Mammary epithelial cell (primary cell): ENCODE data around the gene SNAP91.

Source experiments
- EZH2 ChIP-seq: IDR thresholded peaks from 2 replicates; pipeline ENCODE4 v1.6.1; 2012; ENCODE audit warnings: low read length, inconsistent platforms, borderline replicate concordance
- TF ChIP-seq, protein P1 (sequence below), 2 donors: IDR thresholded peaks in 1 of 2; conservative IDR thresholded peaks in 1 of 2; 2 replicates each; pipeline ENCODE4 v1.5.1; 2011 to 2012; ENCODE audit warnings: inconsistent platforms in 2 of 2, low read length in 2 of 2, mild to moderate bottlenecking in 2 of 2, control low read depth in 1 of 2, low read depth in 1 of 2; ENCODE audit not compliant: insufficient read depth in 1 of 2; ENCODE audit errors: extremely low read depth in 1 of 2

GRCh38 chr6:83729871-83730270 is 21.0 kb upstream of the SNAP91 start:
- TF ChIP-seq, protein P1, sequence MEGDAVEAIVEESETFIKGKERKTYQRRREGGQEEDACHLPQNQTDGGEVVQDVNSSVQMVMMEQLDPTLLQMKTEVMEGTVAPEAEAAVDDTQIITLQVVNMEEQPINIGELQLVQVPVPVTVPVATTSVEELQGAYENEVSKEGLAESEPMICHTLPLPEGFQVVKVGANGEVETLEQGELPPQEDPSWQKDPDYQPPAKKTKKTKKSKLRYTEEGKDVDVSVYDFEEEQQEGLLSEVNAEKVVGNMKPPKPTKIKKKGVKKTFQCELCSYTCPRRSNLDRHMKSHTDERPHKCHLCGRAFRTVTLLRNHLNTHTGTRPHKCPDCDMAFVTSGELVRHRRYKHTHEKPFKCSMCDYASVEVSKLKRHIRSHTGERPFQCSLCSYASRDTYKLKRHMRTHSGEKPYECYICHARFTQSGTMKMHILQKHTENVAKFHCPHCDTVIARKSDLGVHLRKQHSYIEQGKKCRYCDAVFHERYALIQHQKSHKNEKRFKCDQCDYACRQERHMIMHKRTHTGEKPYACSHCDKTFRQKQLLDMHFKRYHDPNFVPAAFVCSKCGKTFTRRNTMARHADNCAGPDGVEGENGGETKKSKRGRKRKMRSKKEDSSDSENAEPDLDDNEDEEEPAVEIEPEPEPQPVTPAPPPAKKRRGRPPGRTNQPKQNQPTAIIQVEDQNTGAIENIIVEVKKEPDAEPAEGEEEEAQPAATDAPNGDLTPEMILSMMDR (conservative IDR thresholded peaks at IDR 0.05 in 1 of 2, IDR thresholded peaks at IDR 0.05 in 1 of 2; ENCODE audit: extremely low read depth in 1 of 2, insufficient read depth in 1 of 2, low read depth in 1 of 2, low read length in 2 of 2): no peak
- no peak for TF ChIP-seq EZH2
